Esophagus (tissue), 2 donors: ENCODE results near the gene SLC5A12. TPM values are rescaled to one million over a fixed set of nuclear protein-coding genes. Genes with fewer than 3 reads are reported as not detected.
"Not testable (repeated sequence)": the region's sequence is repeated elsewhere in the genome, so short reads cannot be mapped to it uniquely, and the experiment has no call there.

Experiments used
- H3K27ac ChIP-seq, 2 donors: one replicate each; pipeline ENCODE4 v1.5.1; 2013; ENCODE audit warnings: low read depth in 2 of 2, mild to moderate bottlenecking in 2 of 2, inconsistent platforms in 1 of 2, low read length in 1 of 2, moderate library complexity in 1 of 2
- H3K27me3 ChIP-seq, 2 donors: one replicate each; pipeline ENCODE4 v1.6.1; 2013; ENCODE audit warnings: low read length in 2 of 2, control low read depth in 1 of 2, mild to moderate bottlenecking in 1 of 2; ENCODE audit not compliant: insufficient read depth in 2 of 2, control insufficient read depth in 1 of 2
- H3K36me3 ChIP-seq, 2 donors: one replicate each; pipeline ENCODE4 v1.6.1; 2013; ENCODE audit warnings: low read length in 1 of 2; ENCODE audit not compliant: control insufficient read depth in 2 of 2, insufficient read depth in 2 of 2
- H3K4me1 ChIP-seq, 2 donors: one replicate each; pipeline ENCODE4 v1.6.1; 2013; ENCODE audit warnings: low read length in 1 of 2; ENCODE audit not compliant: control insufficient read depth in 2 of 2, insufficient read depth in 2 of 2
- H3K4me3 ChIP-seq, 2 donors: one replicate each; pipeline ENCODE4 v1.5.1; 2013; ENCODE audit warnings: low read length in 2 of 2, mild to moderate bottlenecking in 2 of 2, low read depth in 1 of 2, moderate library complexity in 1 of 2
- H3K9me3 ChIP-seq, 2 donors: one replicate each; pipeline ENCODE4 v1.6.1; 2013; ENCODE audit warnings: mild to moderate bottlenecking in 2 of 2, low read depth in 1 of 2, low read length in 1 of 2, moderate library complexity in 1 of 2; ENCODE audit not compliant: control insufficient read depth in 2 of 2, insufficient read depth in 1 of 2
- WGBS, 2 donors: extraction: QIAGEN DNeasy Blood & Tissue Kit; methylation state at CpG; one replicate each; pipeline ENCODE4 v1.1.7; 2013; 5-methylcytosine and 5-hydroxymethylcytosine counted together
- polyA plus RNA-seq, 2 donors: library from polyadenylated mRNA; stranded (reverse); fragments of 200-250 nt; gene quantifications; one replicate each; pipeline ENCODE4 v1.2.3, GENCODE V29; 2013
- donor health status: healthy with polysubstance abuse.
- donor health status: Bipolar disorder and iron deficiency.

Gene SLC5A12
- polyA plus RNA-seq, 2 donors, result 0.02 TPM; not detected in 1

GRCh38 chr11:26643314-26643713, 78.5 kb downstream of the SLC5A12 start:
- H3K36me3 ChIP-seq, H3K4me3 ChIP-seq, H3K9me3 ChIP-seq, H3K27me3 ChIP-seq, H3K4me1 ChIP-seq, H3K27ac ChIP-seq: not testable (repeated sequence)
- WGBS, 2 donors, result 90 to 92% methylated on average over 10 of the region's 10 CpGs

DNA sequence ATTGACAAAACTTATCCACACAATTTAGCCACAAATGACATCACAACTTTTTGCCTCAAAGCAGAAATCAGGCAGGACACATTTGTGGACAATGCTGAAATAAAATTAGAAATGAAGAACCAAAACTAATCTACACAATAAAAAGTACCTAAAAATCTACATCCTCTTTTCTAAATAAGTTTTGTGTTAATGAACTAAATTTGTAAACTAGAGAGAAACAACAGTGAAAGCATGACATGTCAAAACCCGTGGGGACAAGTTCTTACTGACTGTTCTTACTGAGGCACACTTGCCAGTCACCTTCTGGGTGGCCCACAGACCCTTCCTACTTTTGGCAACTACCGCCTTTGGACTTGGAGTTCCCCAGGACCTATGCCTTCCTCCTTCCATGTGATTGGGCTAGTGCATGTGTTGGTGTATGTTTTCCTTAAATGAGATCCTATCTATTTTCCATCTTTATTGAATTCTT, 89.1 kb downstream of the SLC5A12 start:
- Histone ChIP-seq H3K4me1 (no peaks in the 10 kb centered on the region), H3K27me3 (no peaks in the 10 kb centered on the region), H3K9me3 (no peaks in the 10 kb centered on the region), H3K4me3 (no peak overlapping the region), H3K36me3 (no peaks in the 10 kb centered on the region), H3K27ac (no peak overlapping the region)
- WGBS, 2 donors, result 32 to 55% methylated on average over 2 of the region's 2 CpGs

DNA sequence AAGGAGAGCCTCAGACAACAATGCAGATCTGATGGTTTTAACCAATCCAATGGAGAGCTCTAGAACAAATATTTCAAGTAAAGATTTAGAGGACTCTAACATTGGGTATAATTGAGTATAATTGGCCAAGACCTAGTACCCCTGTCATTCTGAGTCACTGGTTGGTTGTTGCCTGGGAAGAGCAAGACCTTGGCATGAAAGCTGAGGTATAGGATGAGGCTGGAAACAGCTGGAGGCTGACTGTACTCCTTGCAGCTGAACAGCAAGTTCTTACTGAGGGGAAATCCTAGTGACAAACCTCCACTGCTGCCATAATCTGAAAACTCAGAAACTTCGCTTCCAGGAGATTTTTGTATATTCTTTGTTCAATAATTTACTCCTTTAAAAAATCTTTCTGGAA, 95.5 kb downstream of the SLC5A12 start:
- Histone ChIP-seq H3K36me3 (no peaks in the 10 kb centered on the region), H3K27me3 (no peaks in the 10 kb centered on the region), H3K4me1 (no peaks in the 10 kb centered on the region), H3K9me3 (no peaks in the 10 kb centered on the region), H3K27ac (no peak overlapping the region), H3K4me3 (no peak overlapping the region)
- WGBS, 2 donors, result 90% methylated on average over 1 of the region's 1 CpG

DNA sequence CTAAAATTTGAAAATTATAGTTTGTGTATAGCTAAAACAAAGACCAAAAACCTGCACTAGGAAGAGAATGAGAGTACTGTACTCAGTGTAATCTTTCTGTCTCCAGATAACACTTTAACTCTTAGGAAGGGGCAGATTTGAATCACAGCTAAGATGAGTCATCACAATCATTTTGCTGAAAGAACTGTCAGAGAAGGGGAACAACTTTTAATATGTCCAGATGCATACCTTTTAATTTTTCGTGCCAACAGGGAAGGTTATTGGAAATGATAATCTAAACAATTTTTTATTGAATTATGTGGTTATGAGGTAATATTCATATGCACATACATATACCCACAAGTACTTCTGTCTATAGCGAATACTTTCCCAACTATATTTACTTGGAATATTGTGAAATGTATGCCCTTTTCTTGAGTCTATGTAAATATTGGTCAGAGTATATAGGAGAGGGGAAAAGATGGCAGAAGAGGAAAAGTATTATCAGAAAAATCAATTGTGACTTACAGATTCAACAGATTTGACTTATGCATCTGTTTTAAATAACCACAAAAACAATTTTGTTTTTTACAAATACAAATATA, 98.7 kb downstream of the SLC5A12 start:
- Histone ChIP-seq H3K4me3 (no peak overlapping the region), H3K36me3 (no peaks in the 10 kb centered on the region), H3K4me1 (no peaks in the 10 kb centered on the region), H3K9me3 (no peaks in the 10 kb centered on the region), H3K27me3 (no peaks in the 10 kb centered on the region), H3K27ac (no peak overlapping the region)
- 41 to 65% methylated on average over 2 of the region's 2 CpGs for WGBS, 2 donors

- 71 to 75% methylated on average over 2 of the region's 2 CpGs for WGBS, 2 donors
- Histone ChIP-seq H3K36me3 (no peaks in the 10 kb centered on the region), H3K27me3 (no peaks in the 10 kb centered on the region)
Observed at GRCh38 chr11:26622181-26622580, 99.7 kb downstream of the SLC5A12 start.

GRCh38 chr11:26621132-26621531, 100.7 kb downstream of the SLC5A12 start:
- H3K27ac ChIP-seq, result peak overlapping the region in 1 of 2 donors; percentile 70
- no peaks in the 10 kb centered on the region for H3K27me3 ChIP-seq
- H3K36me3 ChIP-seq, result no peaks in the 10 kb centered on the region
- H3K9me3 ChIP-seq, result no peaks in the 10 kb centered on the region
- H3K4me3 ChIP-seq, result no peak overlapping the region
- no peaks in the 10 kb centered on the region for H3K4me1 ChIP-seq

More at GRCh38 chr11:26622181-26622580, 99.7 kb downstream of the SLC5A12 start:
- H3K4me3 ChIP-seq, result no peak overlapping the region
- no peak overlapping the region for H3K27ac ChIP-seq
- no peaks in the 10 kb centered on the region for H3K4me1 ChIP-seq
- H3K9me3 ChIP-seq, result no peaks in the 10 kb centered on the region

DNA sequence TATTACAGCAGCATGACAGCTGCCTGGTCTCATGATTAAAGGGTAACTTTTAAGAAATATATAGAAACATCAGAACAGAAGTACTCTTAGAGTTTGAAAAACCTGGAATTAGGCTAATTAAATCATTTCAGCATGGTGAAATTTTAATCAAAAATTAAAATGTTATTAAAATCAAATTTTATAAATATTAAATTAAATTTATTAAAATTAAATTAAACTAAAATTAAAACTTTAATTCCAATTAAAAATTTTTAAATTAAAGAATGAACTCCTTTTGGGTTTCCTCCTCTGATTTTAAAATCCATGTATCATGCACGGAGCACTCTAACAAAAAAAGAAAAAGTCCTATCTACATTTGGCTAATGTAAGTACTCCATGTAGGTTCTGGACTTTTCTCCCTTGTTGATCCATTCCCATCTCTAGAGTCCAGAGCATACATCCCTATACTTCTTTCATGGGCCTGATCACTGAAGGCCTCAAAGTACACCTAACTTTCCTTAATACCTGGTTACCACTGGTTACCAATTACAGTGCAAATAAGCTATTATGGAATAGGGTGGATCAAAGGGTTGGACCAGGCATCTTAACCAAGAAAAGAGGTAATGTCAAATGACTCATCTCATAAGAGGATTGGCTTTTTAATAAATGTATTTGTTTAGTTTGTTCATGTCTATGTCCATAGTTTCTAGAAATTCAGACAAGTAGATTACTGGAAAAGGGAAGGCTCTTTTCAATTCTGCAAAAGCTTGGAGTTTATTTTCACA, 101.4 kb downstream of the SLC5A12 start:
- H3K4me1 ChIP-seq, result no peaks in the 10 kb centered on the region
- 80% methylated on average over 1 of the region's 1 CpG for WGBS, 2 donors
- peak overlapping the region in 1 of 2 donors; percentile 70 for H3K27ac ChIP-seq
- H3K9me3 ChIP-seq, result no peaks in the 10 kb centered on the region
- H3K27me3 ChIP-seq, result no peaks in the 10 kb centered on the region
- H3K36me3 ChIP-seq, result no peaks in the 10 kb centered on the region
- H3K4me3 ChIP-seq, result no peak overlapping the region

GRCh38 chr11:26618441-26618840, 103.4 kb downstream of the SLC5A12 start:
- peaks cover 0 to 4% of the 10 kb centered on the region in 2 donors for H3K9me3 ChIP-seq
- no peak overlapping the region for H3K27ac ChIP-seq
- no peak overlapping the region for H3K4me3 ChIP-seq
- H3K4me1 ChIP-seq, result no peaks in the 10 kb centered on the region
- WGBS, 2 donors, result 26 to 48% methylated on average over 1 of the region's 1 CpG
- H3K27me3 ChIP-seq, result no peaks in the 10 kb centered on the region
- H3K36me3 ChIP-seq, result no peaks in the 10 kb centered on the region
